GM12864 (cell line): ENCODE results near the gene HHIP.

Experiments
- DNase-seq: peaks from one replicate; pipeline ENCODE4 v3.0.0-alpha.2; 2011; ENCODE audit warnings: low read depth
- H3K4me3 ChIP-seq: 2 replicates; pipeline ENCODE4 v1.5.1; 2011; ENCODE audit warnings: mild to moderate bottlenecking, low read depth, low read length, control low read depth
- TF ChIP-seq, protein P1 (sequence below): IDR thresholded peaks from 2 replicates; pipeline ENCODE4 v1.5.1; 2011; ENCODE audit warnings: low read depth, mild to moderate bottlenecking, moderate library complexity, low read length, control low read depth, inconsistent platforms; ENCODE audit errors: missing control alignments

HHIP gene

DNA sequence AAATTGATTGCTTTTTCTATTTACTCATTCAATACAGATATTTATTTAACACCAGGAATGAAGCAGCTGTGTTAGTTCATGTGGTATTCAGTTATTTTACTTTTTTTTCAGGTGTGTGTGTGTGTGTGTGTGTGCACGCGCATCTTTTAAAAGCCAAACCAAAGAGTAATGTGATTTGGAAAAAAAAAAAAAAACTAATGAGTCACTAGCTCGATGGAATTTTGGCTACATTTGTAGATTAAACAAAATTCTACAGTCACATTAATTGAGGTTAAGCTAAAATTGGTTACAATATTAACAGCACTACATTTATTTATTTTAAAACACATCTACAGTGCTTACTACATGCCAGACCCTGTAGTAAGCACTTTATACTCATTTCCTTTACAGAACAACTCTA, 66.8 kb downstream of the HHIP start:
- DNase-seq, result no peak
- TF ChIP-seq, protein P1, sequence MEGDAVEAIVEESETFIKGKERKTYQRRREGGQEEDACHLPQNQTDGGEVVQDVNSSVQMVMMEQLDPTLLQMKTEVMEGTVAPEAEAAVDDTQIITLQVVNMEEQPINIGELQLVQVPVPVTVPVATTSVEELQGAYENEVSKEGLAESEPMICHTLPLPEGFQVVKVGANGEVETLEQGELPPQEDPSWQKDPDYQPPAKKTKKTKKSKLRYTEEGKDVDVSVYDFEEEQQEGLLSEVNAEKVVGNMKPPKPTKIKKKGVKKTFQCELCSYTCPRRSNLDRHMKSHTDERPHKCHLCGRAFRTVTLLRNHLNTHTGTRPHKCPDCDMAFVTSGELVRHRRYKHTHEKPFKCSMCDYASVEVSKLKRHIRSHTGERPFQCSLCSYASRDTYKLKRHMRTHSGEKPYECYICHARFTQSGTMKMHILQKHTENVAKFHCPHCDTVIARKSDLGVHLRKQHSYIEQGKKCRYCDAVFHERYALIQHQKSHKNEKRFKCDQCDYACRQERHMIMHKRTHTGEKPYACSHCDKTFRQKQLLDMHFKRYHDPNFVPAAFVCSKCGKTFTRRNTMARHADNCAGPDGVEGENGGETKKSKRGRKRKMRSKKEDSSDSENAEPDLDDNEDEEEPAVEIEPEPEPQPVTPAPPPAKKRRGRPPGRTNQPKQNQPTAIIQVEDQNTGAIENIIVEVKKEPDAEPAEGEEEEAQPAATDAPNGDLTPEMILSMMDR, result no peak
- no peak overlapping the region for H3K4me3 ChIP-seq

DNA sequence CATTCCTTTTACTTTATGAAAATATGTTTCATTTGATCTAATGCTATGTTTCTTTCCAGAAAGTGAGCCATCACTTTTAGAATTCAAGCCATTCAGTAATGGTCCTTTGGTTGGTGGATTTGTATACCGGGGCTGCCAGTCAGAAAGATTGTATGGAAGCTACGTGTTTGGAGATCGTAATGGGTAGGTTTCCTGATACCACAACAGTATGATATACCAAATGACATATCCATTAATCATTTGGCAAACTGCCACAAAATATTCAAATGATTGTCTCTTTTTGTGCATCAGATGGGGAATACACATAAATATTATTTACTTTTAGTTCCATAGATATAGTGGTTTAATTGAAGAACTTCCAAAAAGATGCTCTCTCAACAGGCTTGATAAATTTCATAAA, 68.2 kb downstream of the HHIP start:
- TF ChIP-seq, protein P1, result no peak
- no peak for DNase-seq
- H3K4me3 ChIP-seq, result no peak overlapping the region

DNA sequence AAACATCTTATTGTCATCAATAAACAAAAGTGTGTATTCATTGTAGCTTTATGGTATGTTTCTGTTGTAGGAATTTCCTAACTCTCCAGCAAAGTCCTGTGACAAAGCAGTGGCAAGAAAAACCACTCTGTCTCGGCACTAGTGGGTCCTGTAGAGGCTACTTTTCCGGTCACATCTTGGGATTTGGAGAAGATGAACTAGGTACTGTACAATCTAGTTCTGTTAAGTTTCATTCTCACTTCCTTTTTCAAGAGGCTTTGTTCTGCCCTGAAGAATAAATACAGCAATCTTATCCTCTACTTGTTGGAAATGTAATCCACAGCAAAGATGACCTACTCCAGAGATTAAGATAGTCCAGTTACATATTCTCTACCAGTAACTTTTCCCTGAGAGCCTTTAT, 69.3 kb downstream of the HHIP start:
- DNase-seq, result no peak
- no peak overlapping the region for H3K4me3 ChIP-seq
- TF ChIP-seq, protein P1, result no peak

DNA sequence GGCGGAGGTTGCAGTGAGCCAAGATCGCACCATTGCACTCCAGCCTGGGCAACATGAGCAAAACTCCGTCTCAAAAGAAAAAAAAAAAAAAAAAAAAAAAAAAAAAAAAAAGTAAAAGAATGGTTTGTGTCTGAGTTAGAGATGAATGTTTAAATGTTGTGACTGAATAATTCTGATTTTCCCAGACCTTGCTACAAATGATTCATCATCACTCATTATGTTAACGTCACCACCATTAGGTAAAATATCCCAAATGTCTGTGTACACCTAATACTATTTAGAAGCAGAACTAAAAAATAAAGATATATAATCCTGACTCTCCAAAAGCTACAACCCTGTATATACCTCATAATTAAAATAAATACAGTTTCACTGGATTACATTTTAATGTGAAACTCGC, 70.8 kb downstream of the HHIP start:
- TF ChIP-seq, protein P1, result no peak
- DNase-seq, result no peak

DNA sequence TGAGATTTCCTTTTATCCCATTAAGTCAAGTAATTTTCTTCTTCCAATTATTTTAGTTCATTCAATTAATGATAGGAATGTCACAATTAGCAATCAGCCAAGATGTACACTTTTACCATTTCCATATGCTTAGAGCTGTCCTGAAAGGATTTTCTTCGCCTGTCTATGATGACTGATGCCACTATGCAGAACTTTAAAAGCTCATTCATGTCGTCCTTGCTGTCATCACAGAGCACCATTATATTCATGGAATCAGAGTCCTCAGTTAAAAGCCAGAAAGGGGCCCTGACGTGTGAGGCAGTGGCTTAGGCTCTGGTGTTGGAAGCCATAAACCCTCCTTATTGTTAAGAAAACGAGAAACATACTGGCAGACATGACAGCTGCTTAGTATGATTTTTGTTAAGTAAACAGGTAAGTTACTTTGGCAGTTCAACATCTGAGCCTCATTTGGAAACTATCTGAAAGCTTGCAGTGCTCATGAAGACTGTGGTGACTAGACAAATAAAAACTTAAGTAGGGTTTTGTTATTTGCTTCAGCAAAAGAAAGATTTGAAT, 73.1 kb downstream of the HHIP start:
- DNase-seq, result no peak
- no peak overlapping the region for H3K4me3 ChIP-seq
- TF ChIP-seq, protein P1, result no peak

More for the DNA sequence above, 70.8 kb downstream of the HHIP start:
- no peak overlapping the region for H3K4me3 ChIP-seq

DNA sequence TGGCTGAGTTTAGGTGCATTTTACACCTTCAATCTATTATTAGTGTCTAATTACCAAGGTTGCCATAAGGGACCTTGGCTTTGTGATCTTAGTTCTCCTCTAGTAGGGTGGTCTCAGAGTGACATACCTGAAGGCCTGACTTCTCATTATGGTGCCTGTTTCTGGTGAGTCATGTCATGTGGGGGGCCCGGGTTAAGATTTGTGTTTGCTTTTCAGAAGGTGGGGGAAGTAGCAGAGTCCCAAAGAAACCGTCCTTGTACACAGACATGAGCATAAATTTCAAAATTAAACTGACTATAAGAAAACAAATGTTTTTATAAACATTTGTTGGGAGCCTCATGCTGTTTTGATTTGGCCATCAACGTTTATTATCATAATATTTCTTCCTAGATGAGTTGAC, 74.5 kb downstream of the HHIP start:
- TF ChIP-seq, protein P1, result no peak
- no peak for DNase-seq
- no peak overlapping the region for H3K4me3 ChIP-seq

DNA sequence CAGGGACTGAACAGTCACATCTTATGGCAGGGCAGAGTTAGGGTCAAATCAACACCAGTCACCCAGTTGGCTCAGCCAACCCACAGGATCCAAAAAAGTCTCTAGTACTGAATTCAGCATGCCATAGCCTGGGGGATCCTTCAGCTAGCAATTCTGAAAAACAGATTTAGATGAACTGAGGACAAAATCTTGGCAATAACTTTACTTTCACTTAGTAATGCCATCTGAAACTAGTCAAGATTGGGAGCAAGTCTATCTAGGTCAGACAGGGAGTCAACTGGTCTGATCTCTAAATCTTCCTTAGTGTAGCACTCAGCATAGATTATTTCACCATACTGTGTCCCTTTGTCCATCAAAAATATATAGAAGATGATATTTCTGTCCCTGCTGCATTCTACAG, 76.0 kb downstream of the HHIP start:
- DNase-seq, result no peak
- no peak overlapping the region for H3K4me3 ChIP-seq
- TF ChIP-seq, protein P1, result no peak
